ENCODE measurements around the gene MCOLN2.
"Not testable (repeated sequence)": the region's sequence is repeated elsewhere in the genome, so short reads cannot be mapped to it uniquely, and the experiment has no call there.

The MCOLN2 gene

DNA sequence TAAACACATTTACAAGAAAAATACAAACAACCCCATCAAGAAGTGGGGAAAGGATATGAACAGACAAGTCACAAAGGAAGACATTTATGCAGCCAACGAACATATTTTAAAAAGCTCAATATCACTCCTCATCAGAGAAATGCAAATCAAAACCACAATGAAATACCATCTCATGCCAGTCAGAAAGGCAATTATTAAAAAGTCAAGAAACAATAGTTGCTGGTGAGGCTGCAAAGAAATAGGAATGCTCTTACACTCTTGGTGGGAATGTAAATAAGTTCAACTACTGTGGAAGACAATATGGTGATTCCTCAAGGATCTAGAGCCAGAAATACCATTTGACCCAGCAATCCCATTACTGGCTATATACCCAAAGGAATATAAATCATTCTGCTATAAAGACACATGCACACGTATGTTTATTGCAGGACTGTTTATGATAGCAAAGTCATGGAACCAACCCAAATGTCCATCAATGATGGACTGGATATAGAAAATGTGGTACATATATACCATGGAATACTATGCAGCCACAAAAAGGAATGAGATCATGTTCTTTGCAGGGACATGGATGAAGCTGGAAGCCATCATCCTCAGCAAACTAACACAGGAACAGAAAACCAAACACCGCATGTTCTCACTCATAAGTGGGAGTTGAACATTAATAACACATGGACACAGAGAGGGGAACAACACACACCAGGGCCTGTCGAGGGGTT lies 88.0 kb downstream of the MCOLN2 start:
- H3K9me3 ChIP-seq (ENCODE audit: control insufficient read depth, insufficient read depth, low read depth, low read length); H3K4me3 ChIP-seq (ENCODE audit: low read depth, low read length); H3K4me1 ChIP-seq (ENCODE audit: control insufficient read depth, insufficient read depth, low read length); H3K36me3 ChIP-seq (ENCODE audit: control insufficient read depth in 2 of 2, insufficient read depth in 1 of 2, low read length in 2 of 2); POLR2A ChIA-PET; H3K27ac ChIP-seq (ENCODE audit: extremely low read depth, low read depth, low read length): not testable (repeated sequence)
- CTCF ChIA-PET = interaction anchor here (0.7 kb wide), 1 partner anchor 14 kb away, joined by 3 read pairs; no protein-coding TSS in a partner anchor
- TF ChIP-seq ZNF146 (tag by site-specific recombination; IDR thresholded peaks at IDR 0.05) = peak; percentile 88

DNA sequence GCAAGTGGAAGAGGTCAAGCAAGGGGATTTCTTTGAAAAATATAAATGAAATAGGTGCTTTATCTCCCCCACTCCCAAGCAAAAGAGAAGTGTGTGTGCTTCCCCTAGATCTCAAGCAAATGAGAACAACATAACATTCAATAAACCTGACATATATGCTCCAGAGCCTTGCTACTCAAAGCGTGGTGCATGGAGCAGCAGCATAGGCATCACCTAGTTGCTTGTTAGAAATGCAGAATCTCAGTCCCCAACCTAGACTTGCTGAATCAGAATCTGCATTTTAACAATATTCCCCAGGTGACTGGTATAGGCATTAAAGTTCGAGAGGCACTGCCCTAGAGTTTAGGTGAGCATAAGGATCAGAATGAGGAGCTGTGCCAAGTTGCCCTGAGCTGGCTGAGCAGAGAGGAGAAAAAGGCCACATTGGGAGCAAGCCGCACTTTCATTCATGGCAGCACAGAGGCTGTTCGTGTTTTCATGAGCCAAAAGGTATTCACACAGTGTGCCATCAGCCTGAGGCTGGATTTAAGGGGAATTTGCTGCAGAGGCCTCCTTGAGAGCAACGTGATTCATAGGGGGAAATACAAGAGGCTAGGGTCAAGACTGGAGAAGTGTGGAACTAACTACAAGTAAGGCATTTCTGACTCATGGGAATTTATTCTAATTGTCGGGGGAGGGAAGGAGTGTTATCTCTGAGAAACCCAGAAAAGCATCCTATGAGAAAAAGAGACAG lies 89.7 kb downstream of the MCOLN2 start:
- no peaks in the 10 kb centered on the region for H3K9me3 ChIP-seq (ENCODE audit: control insufficient read depth, insufficient read depth, low read depth, low read length)
- H3K4me1 ChIP-seq (ENCODE audit: control insufficient read depth, insufficient read depth, low read length) = no peaks in the 10 kb centered on the region
- H3K27ac ChIP-seq (ENCODE audit: extremely low read depth, low read depth, low read length) = no peak overlapping the region
- POLR2A ChIA-PET = no interaction called here
- CTCF ChIA-PET = no interaction called here
- no peak overlapping the region for H3K4me3 ChIP-seq (ENCODE audit: low read depth, low read length)
- H3K36me3 ChIP-seq (ENCODE audit: control insufficient read depth in 2 of 2, insufficient read depth in 1 of 2, low read length in 2 of 2) = no peaks in the 10 kb centered on the region
- no peak for TF ChIP-seq ZNF561 (tag by site-specific recombination; IDR thresholded peaks at IDR 0.05; ENCODE audit: borderline replicate concordance)

DNA sequence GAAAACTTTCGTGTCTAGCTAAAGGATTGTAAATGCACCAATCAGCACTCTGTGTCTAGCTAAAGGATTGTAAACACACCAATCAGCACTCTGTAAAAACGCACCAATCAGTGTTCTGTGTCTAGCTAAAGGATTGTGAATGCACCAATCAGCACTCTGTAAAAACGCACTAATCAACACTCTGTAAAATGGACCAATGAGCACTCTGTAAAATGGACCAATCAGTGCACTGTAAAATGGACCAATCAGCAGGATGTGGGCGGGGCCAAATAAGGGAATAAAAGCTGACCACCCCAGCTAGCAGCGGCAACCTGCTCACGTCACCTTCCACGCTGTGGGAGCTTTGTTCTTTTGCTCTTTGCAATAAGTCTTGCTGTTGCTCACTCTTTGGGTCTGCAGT lies 94.2 kb downstream of the MCOLN2 start:
- CTCF ChIA-PET; H3K36me3 ChIP-seq (ENCODE audit: control insufficient read depth in 2 of 2, insufficient read depth in 1 of 2, low read length in 2 of 2); H3K9me3 ChIP-seq (ENCODE audit: control insufficient read depth, insufficient read depth, low read depth, low read length); H3K4me3 ChIP-seq (ENCODE audit: low read depth, low read length); POLR2A ChIA-PET; H3K4me1 ChIP-seq (ENCODE audit: control insufficient read depth, insufficient read depth, low read length); H3K27ac ChIP-seq (ENCODE audit: extremely low read depth, low read depth, low read length): not testable (repeated sequence)
- TF ChIP-seq SP2 (tag by site-specific recombination; IDR thresholded peaks at IDR 0.05) = 0 out of 2 replicates have a peak, but pooled peaks have one; percentile 12

DNA sequence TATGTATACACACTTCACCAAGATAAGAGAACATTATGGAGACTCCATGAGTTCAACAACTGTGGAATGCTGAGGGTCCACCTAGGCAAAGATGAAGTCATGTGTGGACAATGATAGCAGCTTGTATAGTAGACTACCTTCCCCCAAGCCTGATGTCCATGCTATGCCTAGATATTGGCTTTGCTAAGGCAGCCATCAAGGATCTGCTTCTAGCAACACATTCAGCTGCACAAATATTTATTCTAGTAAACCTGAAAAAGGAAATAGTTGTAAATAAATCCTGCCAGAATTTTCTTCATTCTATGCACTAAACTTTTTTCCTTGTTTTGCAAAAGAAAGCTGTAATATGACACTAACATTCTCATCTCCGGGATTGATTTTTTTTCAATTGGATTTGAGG lies 96.9 kb downstream of the MCOLN2 start:
- POLR2A ChIA-PET = no interaction called here

More for the DNA sequence above, 96.9 kb downstream of the MCOLN2 start:
- H3K4me3 ChIP-seq (ENCODE audit: low read depth, low read length) = no peak overlapping the region
- no peaks in the 10 kb centered on the region for H3K9me3 ChIP-seq (ENCODE audit: control insufficient read depth, insufficient read depth, low read depth, low read length)
- H3K27ac ChIP-seq (ENCODE audit: extremely low read depth, low read depth, low read length) = no peak overlapping the region
- no peaks in the 10 kb centered on the region for H3K36me3 ChIP-seq (ENCODE audit: control insufficient read depth in 2 of 2, insufficient read depth in 1 of 2, low read length in 2 of 2)
- no peak for TF ChIP-seq ZNF174 (tag by site-specific recombination; IDR thresholded peaks at IDR 0.05)
- no peak for TF ChIP-seq SCRT1 (tag by site-specific recombination; IDR thresholded peaks at IDR 0.05; ENCODE audit: borderline replicate concordance)
- TF ChIP-seq, protein P1, sequence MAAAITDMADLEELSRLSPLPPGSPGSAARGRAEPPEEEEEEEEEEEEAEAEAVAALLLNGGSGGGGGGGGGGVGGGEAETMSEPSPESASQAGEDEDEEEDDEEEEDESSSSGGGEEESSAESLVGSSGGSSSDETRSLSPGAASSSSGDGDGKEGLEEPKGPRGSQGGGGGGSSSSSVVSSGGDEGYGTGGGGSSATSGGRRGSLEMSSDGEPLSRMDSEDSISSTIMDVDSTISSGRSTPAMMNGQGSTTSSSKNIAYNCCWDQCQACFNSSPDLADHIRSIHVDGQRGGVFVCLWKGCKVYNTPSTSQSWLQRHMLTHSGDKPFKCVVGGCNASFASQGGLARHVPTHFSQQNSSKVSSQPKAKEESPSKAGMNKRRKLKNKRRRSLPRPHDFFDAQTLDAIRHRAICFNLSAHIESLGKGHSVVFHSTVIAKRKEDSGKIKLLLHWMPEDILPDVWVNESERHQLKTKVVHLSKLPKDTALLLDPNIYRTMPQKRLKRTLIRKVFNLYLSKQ (tag by site-specific recombination; IDR thresholded peaks at IDR 0.05; ENCODE audit: borderline replicate concordance) = no peak
- no peak for TF ChIP-seq ZNF473 (tag by site-specific recombination; IDR thresholded peaks at IDR 0.05)
- no peak for TF ChIP-seq ZNF214 (tag by site-specific recombination; IDR thresholded peaks at IDR 0.05; ENCODE audit: borderline replicate concordance)
- TF ChIP-seq ZNF2 (tag by site-specific recombination; IDR thresholded peaks at IDR 0.05) = no peak
- TF ChIP-seq, protein P2, sequence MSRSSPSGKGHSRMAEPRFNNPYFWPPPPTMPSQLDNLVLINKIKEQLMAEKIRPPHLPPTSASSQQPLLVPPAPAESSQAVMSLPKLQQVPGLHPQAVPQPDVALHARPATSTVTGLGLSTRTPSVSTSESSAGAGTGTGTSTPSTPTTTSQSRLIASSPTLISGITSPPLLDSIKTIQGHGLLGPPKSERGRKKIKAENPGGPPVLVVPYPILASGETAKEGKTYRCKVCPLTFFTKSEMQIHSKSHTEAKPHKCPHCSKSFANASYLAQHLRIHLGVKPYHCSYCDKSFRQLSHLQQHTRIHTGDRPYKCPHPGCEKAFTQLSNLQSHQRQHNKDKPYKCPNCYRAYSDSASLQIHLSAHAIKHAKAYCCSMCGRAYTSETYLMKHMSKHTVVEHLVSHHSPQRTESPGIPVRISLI (tag by site-specific recombination; IDR thresholded peaks at IDR 0.05) = no peak
- no peak for TF ChIP-seq ZNF777 (tag by site-specific recombination; IDR thresholded peaks at IDR 0.05; ENCODE audit: borderline replicate concordance)
- no peak for TF ChIP-seq ZNF404 (tag by site-specific recombination; IDR thresholded peaks at IDR 0.05)
- TF ChIP-seq ZNF747 (tag by site-specific recombination; IDR thresholded peaks at IDR 0.05) = no peak
- no peak for TF ChIP-seq ZNF112 (tag by site-specific recombination; IDR thresholded peaks at IDR 0.05)
- no peak for TF ChIP-seq ZNF510 (tag by site-specific recombination; IDR thresholded peaks at IDR 0.05; ENCODE audit: insufficient replicate concordance)
- TF ChIP-seq MEIS1 (CRISPR knock-in tag; IDR thresholded peaks at IDR 0.05; ENCODE audit: borderline replicate concordance) = no peak
- TF ChIP-seq RBAK (tag by site-specific recombination; IDR thresholded peaks at IDR 0.05) = no peak
- no peak for TF ChIP-seq ZNF830 (tag by site-specific recombination; IDR thresholded peaks at IDR 0.05; ENCODE audit: low read depth)
- TF ChIP-seq, protein P3, sequence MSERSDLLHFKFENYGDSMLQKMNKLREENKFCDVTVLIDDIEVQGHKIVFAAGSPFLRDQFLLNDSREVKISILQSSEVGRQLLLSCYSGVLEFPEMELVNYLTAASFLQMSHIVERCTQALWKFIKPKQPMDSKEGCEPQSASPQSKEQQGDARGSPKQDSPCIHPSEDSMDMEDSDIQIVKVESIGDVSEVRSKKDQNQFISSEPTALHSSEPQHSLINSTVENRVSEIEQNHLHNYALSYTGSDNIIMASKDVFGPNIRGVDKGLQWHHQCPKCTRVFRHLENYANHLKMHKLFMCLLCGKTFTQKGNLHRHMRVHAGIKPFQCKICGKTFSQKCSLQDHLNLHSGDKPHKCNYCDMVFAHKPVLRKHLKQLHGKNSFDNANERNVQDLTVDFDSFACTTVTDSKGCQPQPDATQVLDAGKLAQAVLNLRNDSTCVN (tag by site-specific recombination; optimal IDR thresholded peaks at IDR 0.05) = no peak
- no peak for TF ChIP-seq YY1 (tag by site-specific recombination; IDR thresholded peaks at IDR 0.05)
- CTCF ChIA-PET = no interaction called here
- no peaks in the 10 kb centered on the region for H3K4me1 ChIP-seq (ENCODE audit: control insufficient read depth, insufficient read depth, low read length)

Data from HEK293 (cell line).